Stimulated activated effector memory CD8-positive, alpha-beta T cell treated with anti-CD3 and anti-CD28 coated beads, Interleukin-12 subunit alpha, Interleukin-12 subunit beta, amount 100 ng/mL, for 72 hours (primary cell): ENCODE measurements around the gene SCAPER.
A peak's percentile ranks its signal among the peaks of the same experiment; 100 is the strongest.
"Not testable (repeated sequence)": the region's sequence is repeated elsewhere in the genome, so short reads cannot be mapped to it uniquely, and the experiment has no call there.

ENCODE experiments used
- ATAC-seq: fragments of 150-1000 bp; cut with Tn5 transposase; 2 replicates; pipeline ENCODE4 v1.10.0; 2021
- DNase-seq, 2 donors: peaks; one replicate each; pipeline ENCODE4 v3.0.0; 2021 to 2022; ENCODE audit warnings: low spot score in 2 of 2
- H3K27ac Mint-ChIP-seq: one replicate; pipeline ENCODE4 v1.8.0; 2022; ENCODE audit warnings: mild to moderate bottlenecking, mixed read lengths
- H3K36me3 Mint-ChIP-seq: one replicate; pipeline ENCODE4 v1.8.0; 2022; ENCODE audit warnings: mild to moderate bottlenecking, mixed read lengths
- H3K4me1 Mint-ChIP-seq: one replicate; pipeline ENCODE4 v1.8.0; 2022; ENCODE audit warnings: mixed read lengths
- H3K4me3 Mint-ChIP-seq: one replicate; pipeline ENCODE4 v1.8.0; 2022; ENCODE audit warnings: mild to moderate bottlenecking, mixed read lengths
- H3K9me3 Mint-ChIP-seq: one replicate; pipeline ENCODE4 v1.8.0; 2022; ENCODE audit warnings: mixed read lengths

The SCAPER gene

DNA sequence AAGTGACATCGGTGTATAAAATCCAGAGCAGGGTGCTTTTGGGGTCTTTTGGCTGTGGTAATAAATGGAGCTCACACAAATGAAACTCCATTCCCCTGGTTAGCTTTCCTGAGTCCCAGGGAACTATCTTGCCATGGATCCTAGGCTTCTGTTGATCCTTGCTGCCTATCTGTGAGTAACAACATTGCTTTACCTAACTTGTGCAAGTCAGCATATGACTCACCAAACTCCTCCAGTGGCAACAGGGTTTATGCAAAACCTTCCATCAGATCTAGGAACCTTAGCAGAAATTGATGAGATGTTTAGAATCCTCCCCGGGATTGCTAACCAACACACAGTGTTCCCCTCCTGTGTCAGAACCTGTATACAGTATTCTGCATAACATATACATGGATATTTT is 105.4 kb downstream of the SCAPER start:
- ATAC-seq (no peak), DNase-seq (no peak)
- Mint-ChIP-seq H3K27ac (no peak overlapping the region), H3K4me1 (no peaks in the 10 kb centered on the region), H3K36me3 (peaks cover 48% of the 10 kb centered on the region), H3K4me3 (no peak overlapping the region), H3K9me3 (no peaks in the 10 kb centered on the region)

GRCh38 chr15:76795217-76795616 is 109.9 kb downstream of the SCAPER start:
- DNase-seq (no peak), ATAC-seq (no peak)
- H3K9me3 Mint-ChIP-seq, result peaks cover 5% of the 10 kb centered on the region
- H3K4me1 Mint-ChIP-seq, result no peaks in the 10 kb centered on the region
- H3K4me3 Mint-ChIP-seq, result no peak overlapping the region
- H3K36me3 Mint-ChIP-seq, result peaks cover 60% of the 10 kb centered on the region
- H3K27ac Mint-ChIP-seq, result no peak overlapping the region

DNA sequence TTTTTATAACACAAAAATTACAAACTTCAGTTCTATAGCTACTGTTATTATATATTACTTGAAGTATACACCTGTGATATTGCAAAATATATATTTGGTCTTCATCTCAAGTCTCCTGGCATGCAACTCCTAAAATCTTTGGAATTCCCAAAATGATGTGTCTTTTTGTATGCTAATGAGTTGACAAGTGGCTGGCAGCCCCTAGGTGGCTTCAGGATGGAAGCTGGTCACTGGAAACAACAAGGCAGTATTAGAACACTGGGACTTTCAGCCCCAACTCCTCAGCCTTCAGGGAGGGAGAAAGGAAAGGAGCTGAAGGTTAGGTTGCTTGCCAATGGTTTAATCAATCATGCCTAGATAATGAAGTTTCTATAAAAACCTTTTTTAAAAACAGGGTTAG is 112.0 kb downstream of the SCAPER start:
- no peak for DNase-seq
- Mint-ChIP-seq H3K4me1 (no peaks in the 10 kb centered on the region), H3K4me3 (no peak overlapping the region), H3K9me3 (peaks cover 5% of the 10 kb centered on the region), H3K27ac (no peak overlapping the region), H3K36me3 (peaks cover 44% of the 10 kb centered on the region)
- ATAC-seq, result no peak

GRCh38 chr15:76791511-76791910 is 113.6 kb downstream of the SCAPER start:
- no peak for ATAC-seq
- DNase-seq, result no peak
- no peak overlapping the region for H3K4me3 Mint-ChIP-seq
- H3K36me3 Mint-ChIP-seq, result peaks cover 37% of the 10 kb centered on the region
- H3K27ac Mint-ChIP-seq, result no peak overlapping the region
- H3K4me1 Mint-ChIP-seq, result no peaks in the 10 kb centered on the region
- peaks cover 5% of the 10 kb centered on the region for H3K9me3 Mint-ChIP-seq

- Mint-ChIP-seq H3K9me3 (peaks cover 5% of the 10 kb centered on the region), H3K36me3 (peaks cover 22% of the 10 kb centered on the region), H3K27ac (no peak overlapping the region)
Measured at GRCh38 chr15:76787273-76787672, 117.9 kb downstream of the SCAPER start.

DNA sequence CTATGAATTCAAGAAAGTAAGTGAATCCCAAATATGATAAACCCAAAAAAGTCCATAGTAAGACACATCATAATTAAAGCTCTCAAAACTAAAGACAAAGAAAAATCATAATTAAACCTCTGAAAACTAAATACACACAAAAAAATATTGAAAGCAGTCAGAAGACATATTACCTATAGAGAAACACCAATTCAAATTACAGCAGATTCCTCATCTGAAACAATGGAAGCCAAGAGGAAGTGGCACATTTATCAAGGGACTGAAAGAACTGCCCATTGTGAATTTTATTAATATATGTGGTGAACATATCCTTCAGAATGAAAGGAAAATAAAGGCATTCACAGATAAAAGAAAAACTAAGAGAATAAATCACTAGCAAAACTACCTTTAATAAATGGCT is 128.2 kb downstream of the SCAPER start:
- H3K4me1 Mint-ChIP-seq, result no peaks in the 10 kb centered on the region
- no peak overlapping the region for H3K4me3 Mint-ChIP-seq
- DNase-seq, result no peak
- no peaks in the 10 kb centered on the region for H3K9me3 Mint-ChIP-seq
- no peak overlapping the region for H3K27ac Mint-ChIP-seq
- peaks cover 13% of the 10 kb centered on the region for H3K36me3 Mint-ChIP-seq
- ATAC-seq, result no peak

More at GRCh38 chr15:76787273-76787672, 117.9 kb downstream of the SCAPER start:
- no peak for ATAC-seq
- no peak overlapping the region for H3K4me3 Mint-ChIP-seq
- peaks cover 7% of the 10 kb centered on the region for H3K4me1 Mint-ChIP-seq
- DNase-seq, result no peak

GRCh38 chr15:76776480-76776879 is 128.7 kb downstream of the SCAPER start:
- no peaks in the 10 kb centered on the region for H3K9me3 Mint-ChIP-seq
- peaks cover 13% of the 10 kb centered on the region for H3K36me3 Mint-ChIP-seq
- no peak for DNase-seq
- H3K27ac Mint-ChIP-seq, result no peak overlapping the region
- no peaks in the 10 kb centered on the region for H3K4me1 Mint-ChIP-seq
- ATAC-seq, result no peak
- H3K4me3 Mint-ChIP-seq, result no peak overlapping the region

DNA sequence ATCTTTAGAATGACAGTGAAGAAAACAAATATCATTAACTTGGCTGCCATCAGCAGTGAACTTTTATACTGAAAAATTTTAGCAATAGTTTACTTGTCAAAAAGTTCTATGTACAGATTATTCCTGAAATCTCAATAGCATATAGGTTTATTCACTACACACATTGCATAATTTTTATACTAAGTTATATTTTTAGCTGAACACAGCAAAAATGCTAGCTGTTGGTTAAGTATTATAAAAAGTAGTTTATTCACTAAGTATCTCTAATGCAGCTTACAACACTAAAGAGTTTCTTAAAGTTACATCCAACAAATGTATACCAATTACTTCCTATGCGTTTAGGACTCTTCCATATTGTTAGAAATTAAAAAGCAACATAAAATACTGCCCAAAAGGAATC is 131.9 kb downstream of the SCAPER start:
- H3K4me3 Mint-ChIP-seq, result no peak overlapping the region
- no peak overlapping the region for H3K27ac Mint-ChIP-seq
- no peaks in the 10 kb centered on the region for H3K9me3 Mint-ChIP-seq
- ATAC-seq (no peak), DNase-seq (no peak)
- H3K4me1 Mint-ChIP-seq, result no peaks in the 10 kb centered on the region
- H3K36me3 Mint-ChIP-seq, result peaks cover 22% of the 10 kb centered on the region

GRCh38 chr15:76772776-76773175 is 132.4 kb downstream of the SCAPER start:
- Mint-ChIP-seq H3K27ac (no peak overlapping the region), H3K9me3 (no peaks in the 10 kb centered on the region), H3K4me1 (no peaks in the 10 kb centered on the region), H3K4me3 (no peak overlapping the region), H3K36me3 (peaks cover 22% of the 10 kb centered on the region)
- DNase-seq (no peak), ATAC-seq (no peak)

DNA sequence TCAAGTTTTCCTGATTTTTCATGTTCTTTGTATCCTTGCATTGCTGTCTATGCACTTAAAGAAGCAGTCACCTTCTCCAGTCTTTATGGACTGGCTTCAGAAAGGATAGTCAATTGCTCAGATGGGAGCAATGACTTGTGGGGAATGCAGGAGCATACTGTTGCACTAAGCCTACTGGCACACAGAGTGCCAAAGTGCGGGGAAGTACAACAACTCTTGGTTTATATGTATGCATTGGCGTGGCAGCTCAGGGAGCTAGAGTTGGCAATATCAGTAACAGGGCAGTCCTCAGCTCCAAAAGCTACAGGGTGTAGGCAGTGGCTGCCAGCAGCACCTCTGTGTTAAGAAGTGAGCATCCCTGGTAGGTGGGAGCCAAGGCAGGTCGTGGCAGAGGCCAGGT is 141.1 kb downstream of the SCAPER start:
- Mint-ChIP-seq H3K4me1 (peaks cover 7% of the 10 kb centered on the region), H3K27ac (no peak overlapping the region), H3K9me3 (peaks cover 10% of the 10 kb centered on the region), H3K36me3 (peaks cover 45% of the 10 kb centered on the region), H3K4me3 (no peak overlapping the region)
- DNase-seq (no peak), ATAC-seq (no peak)

GRCh38 chr15:76763554-76763953 is 141.6 kb downstream of the SCAPER start:
- no peak for ATAC-seq
- Mint-ChIP-seq H3K36me3 (peaks cover 43% of the 10 kb centered on the region), H3K4me3 (no peak overlapping the region), H3K27ac (no peak overlapping the region), H3K9me3 (peaks cover 10% of the 10 kb centered on the region), H3K4me1 (peaks cover 7% of the 10 kb centered on the region)
- DNase-seq, result no peak

- DNase-seq (no peak), ATAC-seq (no peak)
- no peaks in the 10 kb centered on the region for H3K9me3 Mint-ChIP-seq
- no peak overlapping the region for H3K4me3 Mint-ChIP-seq
- peaks cover 9% of the 10 kb centered on the region for H3K4me1 Mint-ChIP-seq
- H3K27ac Mint-ChIP-seq, result no peak overlapping the region
- H3K36me3 Mint-ChIP-seq, result peaks cover 8% of the 10 kb centered on the region
Measured at GRCh38 chr15:76756381-76756780, 148.8 kb downstream of the SCAPER start.

- no peaks in the 10 kb centered on the region for H3K9me3 Mint-ChIP-seq
- peaks cover 10% of the 10 kb centered on the region for H3K36me3 Mint-ChIP-seq
- no peak overlapping the region for H3K4me3 Mint-ChIP-seq
- H3K27ac Mint-ChIP-seq, result no peak overlapping the region
- ATAC-seq (no peak), DNase-seq (no peak)
- peaks cover 9% of the 10 kb centered on the region for H3K4me1 Mint-ChIP-seq
Measured at GRCh38 chr15:76753771-76754170, 151.4 kb downstream of the SCAPER start.

GRCh38 chr15:76753131-76753530 is 152.0 kb downstream of the SCAPER start:
- peaks cover 9% of the 10 kb centered on the region for H3K4me1 Mint-ChIP-seq

DNA sequence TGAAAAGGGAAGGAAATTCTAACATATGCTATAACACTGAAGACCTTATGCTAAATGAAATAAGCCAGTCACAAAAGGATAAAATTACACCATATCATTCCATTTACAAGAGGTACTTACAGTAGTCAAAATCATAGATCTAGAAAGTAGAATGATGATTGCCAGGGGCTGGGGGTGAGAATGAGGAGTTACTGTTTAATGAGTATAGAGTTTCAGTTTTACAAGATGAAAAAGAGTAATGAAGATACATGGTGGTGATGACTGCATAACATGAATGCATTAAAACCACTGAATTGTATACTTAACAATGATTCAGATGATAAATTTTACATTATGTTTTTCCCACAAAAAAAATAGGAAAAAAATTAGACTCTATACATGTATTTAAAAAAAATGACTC is 152.6 kb downstream of the SCAPER start:
- ATAC-seq, result peak; percentile 99
- Mint-ChIP-seq H3K4me1 (peaks cover 9% of the 10 kb centered on the region), H3K36me3 (peaks cover 16% of the 10 kb centered on the region), H3K4me3 (no peak overlapping the region), H3K9me3 (no peaks in the 10 kb centered on the region), H3K27ac (no peak overlapping the region)
- no peak for DNase-seq

More at GRCh38 chr15:76753131-76753530, 152.0 kb downstream of the SCAPER start:
- peaks cover 16% of the 10 kb centered on the region for H3K36me3 Mint-ChIP-seq
- DNase-seq, result no peak
- H3K27ac Mint-ChIP-seq, result no peak overlapping the region
- H3K9me3 Mint-ChIP-seq, result no peaks in the 10 kb centered on the region
- no peak for ATAC-seq
- H3K4me3 Mint-ChIP-seq, result no peak overlapping the region

DNA sequence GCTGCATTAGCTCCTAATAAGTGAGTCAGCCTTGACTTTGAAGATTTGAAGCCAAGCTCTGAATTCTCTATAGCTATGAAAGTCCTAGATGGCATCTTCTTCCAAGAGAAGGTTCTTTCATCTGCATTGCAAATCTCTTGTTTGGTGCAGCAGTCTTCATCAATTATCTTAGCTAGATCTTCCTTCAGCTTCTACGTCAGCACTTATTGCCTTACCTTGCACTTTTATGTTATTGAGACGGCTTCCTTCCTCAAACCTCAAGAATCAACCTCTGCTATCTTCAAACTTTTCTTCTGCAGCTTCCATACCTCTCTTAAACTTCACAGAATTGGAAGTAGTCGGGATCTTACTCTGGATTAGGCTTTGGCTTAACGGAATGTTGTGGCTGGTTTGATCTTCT is 167.6 kb downstream of the SCAPER start:
- DNase-seq, result no peak
- Mint-ChIP-seq H3K27ac (no peak overlapping the region), H3K9me3 (no peaks in the 10 kb centered on the region), H3K4me3 (no peak overlapping the region), H3K4me1 (no peaks in the 10 kb centered on the region), H3K36me3 (peaks cover 27% of the 10 kb centered on the region)
- no peak for ATAC-seq

- not testable (repeated sequence) for DNase-seq, ATAC-seq, H3K9me3 Mint-ChIP-seq, H3K4me1 Mint-ChIP-seq, H3K4me3 Mint-ChIP-seq
- H3K27ac Mint-ChIP-seq, result peak overlapping the region; percentile 48
- peaks cover 30% of the 10 kb centered on the region for H3K36me3 Mint-ChIP-seq
Measured at GRCh38 chr15:76732321-76732720, 172.8 kb downstream of the SCAPER start.
